Hepatocyte (in vitro differentiated cells): Measurements from ENCODE around the gene SLC7A8.

Experiments used
- EZH2 ChIP-seq: fragments of 200-600 bp; sonication (generic); IDR thresholded peaks from 2 replicates; pipeline ENCODE4 v1.6.1; 2016; ENCODE audit warnings: antibody characterized with exemption, mild to moderate bottlenecking, borderline replicate concordance
- TF ChIP-seq, protein P1 (sequence below): fragments of 200-600 bp; sonication (generic); IDR thresholded peaks from 2 replicates; pipeline ENCODE4 v1.5.1; 2016; ENCODE audit warnings: antibody characterized with exemption, mild to moderate bottlenecking; ENCODE audit not compliant: poor library complexity

DNA sequence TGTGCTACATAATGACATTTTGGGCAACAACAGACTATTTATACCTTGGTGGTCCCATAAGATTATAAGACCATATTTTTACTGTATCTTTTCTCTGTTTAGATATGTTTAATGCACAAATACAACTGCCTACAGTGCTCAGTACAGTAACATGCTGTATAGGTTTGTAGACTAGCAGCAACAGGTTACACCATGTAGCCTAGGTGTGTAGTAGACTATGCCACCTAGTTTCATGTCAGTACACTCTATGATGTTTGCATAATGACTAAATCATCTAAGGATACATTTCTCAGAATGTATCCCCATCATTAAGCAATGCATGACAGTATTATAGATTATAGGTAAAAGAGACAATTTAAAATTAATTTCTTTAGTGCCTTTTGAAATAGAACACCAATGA, 33.7 kb downstream of the SLC7A8 start:
- TF ChIP-seq, protein P1, sequence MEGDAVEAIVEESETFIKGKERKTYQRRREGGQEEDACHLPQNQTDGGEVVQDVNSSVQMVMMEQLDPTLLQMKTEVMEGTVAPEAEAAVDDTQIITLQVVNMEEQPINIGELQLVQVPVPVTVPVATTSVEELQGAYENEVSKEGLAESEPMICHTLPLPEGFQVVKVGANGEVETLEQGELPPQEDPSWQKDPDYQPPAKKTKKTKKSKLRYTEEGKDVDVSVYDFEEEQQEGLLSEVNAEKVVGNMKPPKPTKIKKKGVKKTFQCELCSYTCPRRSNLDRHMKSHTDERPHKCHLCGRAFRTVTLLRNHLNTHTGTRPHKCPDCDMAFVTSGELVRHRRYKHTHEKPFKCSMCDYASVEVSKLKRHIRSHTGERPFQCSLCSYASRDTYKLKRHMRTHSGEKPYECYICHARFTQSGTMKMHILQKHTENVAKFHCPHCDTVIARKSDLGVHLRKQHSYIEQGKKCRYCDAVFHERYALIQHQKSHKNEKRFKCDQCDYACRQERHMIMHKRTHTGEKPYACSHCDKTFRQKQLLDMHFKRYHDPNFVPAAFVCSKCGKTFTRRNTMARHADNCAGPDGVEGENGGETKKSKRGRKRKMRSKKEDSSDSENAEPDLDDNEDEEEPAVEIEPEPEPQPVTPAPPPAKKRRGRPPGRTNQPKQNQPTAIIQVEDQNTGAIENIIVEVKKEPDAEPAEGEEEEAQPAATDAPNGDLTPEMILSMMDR: no peak
- no peak for TF ChIP-seq EZH2
